Endothelial cell of umbilical vein (primary cell): ENCODE measurements around the gene CAMK2B. TPM values are rescaled to one million over a fixed set of nuclear protein-coding genes. Genes with fewer than 3 reads are reported as not detected.

Source experiments
- BruUV-seq: library from RNA; stranded (reverse); fragments of 400-500 nt; replicated peaks from 2 replicates; lab custom pipeline; 2021; lab: Mats Ljungman, UMichigan
- CTCF ChIA-PET: fragments of 300-600, 350-600 bp; sonication (Branson Sonifier 250); formaldehyde crosslinking; loops from one replicate; lab custom pipeline; 2021; ENCODE audit warnings: antibody characterized with exemption, inconsistent platforms; lab: Charles Lee
- POLR2A ChIA-PET: fragments of 300-600, 350-600 bp; sonication (Branson Sonifier 250); formaldehyde crosslinking; loops from one replicate; lab custom pipeline; 2021; ENCODE audit warnings: antibody characterized with exemption, inconsistent platforms; lab: Charles Lee
- DNase-seq: peaks from one replicate; pipeline ENCODE4 v3.0.0-alpha.2; 2011; ENCODE audit warnings: low read depth, low spot score
- FAIRE-seq: peaks from 2 replicates; lab custom pipeline; 2011; peaks lifted over from hg19 to GRCh38; lab: Jason Lieb, UNC
- H2AFZ ChIP-seq: 2 replicates; pipeline ENCODE4 v1.6.0; 2012; ENCODE audit warnings: low read depth, low read length, control low read depth, inconsistent platforms
- H3K27ac ChIP-seq: 2 replicates; pipeline ENCODE4 v1.5.1; 2011; ENCODE audit warnings: low read depth, mild to moderate bottlenecking, control low read depth, low read length, moderate library complexity; ENCODE audit not compliant: insufficient read depth
- H3K27me3 ChIP-seq, 2 experiments: 2 replicates each; pipeline versions ENCODE4 v1.6.0 to v1.6.1; 2011; ENCODE audit warnings: low read length in 2 of 2, mixed read lengths in 1 of 2; ENCODE audit not compliant: control insufficient read depth in 2 of 2, insufficient read depth in 2 of 2
- H3K36me3 ChIP-seq, 2 experiments: 2 replicates in 1 of 2; 3 replicates in 1 of 2; pipeline ENCODE4 v1.5.1; 2011; ENCODE audit warnings: low read length in 2 of 2, mild to moderate bottlenecking in 1 of 2, moderate library complexity in 1 of 2; ENCODE audit not compliant: control insufficient read depth in 2 of 2, insufficient read depth in 2 of 2; ENCODE audit errors: extremely low read depth in 1 of 2
- H3K4me1 ChIP-seq: 3 replicates; pipeline ENCODE4 v1.5.1; 2011; ENCODE audit warnings: mild to moderate bottlenecking, low read length; ENCODE audit not compliant: control insufficient read depth, insufficient read depth; ENCODE audit errors: extremely low read depth
- H3K4me2 ChIP-seq: 2 replicates; pipeline ENCODE4 v1.6.1; 2011; ENCODE audit warnings: low read length, control low read depth, mixed read lengths; ENCODE audit not compliant: insufficient read depth
- H3K4me3 ChIP-seq, 3 experiments: fragments of 200-600 bp in 1 of 3; sonication (generic), shearing (Covaris generic) in 1 of 3; replicated peaks in 1 of 3; 2 replicates each; pipeline ENCODE4 v1.5.1; 2011 to 2016; ENCODE audit warnings: control low read depth in 3 of 3, low read length in 3 of 3, mild to moderate bottlenecking in 2 of 3, inconsistent platforms in 1 of 3, low read depth in 1 of 3, moderate library complexity in 1 of 3; ENCODE audit not compliant: insufficient read depth in 1 of 3
- H3K79me2 ChIP-seq: 2 replicates; pipeline ENCODE4 v1.6.0; 2012; ENCODE audit warnings: low read length, inconsistent platforms; ENCODE audit not compliant: control insufficient read depth, insufficient read depth
- H3K9ac ChIP-seq: replicated peaks from 2 replicates; pipeline ENCODE3; 2011; ENCODE audit warnings: low read length, control low read depth; ENCODE audit not compliant: insufficient read depth; ENCODE audit errors: extremely low read depth
- H3K9me1 ChIP-seq: replicated peaks from 3 replicates; pipeline ENCODE4 v1.6.0; 2011; ENCODE audit warnings: mild to moderate bottlenecking, low read length; ENCODE audit not compliant: control insufficient read depth, insufficient read depth; ENCODE audit errors: extremely low read depth
- H3K9me3 ChIP-seq: replicated peaks from 2 replicates; pipeline ENCODE4 v1.5.1; 2012; ENCODE audit warnings: low read length, inconsistent platforms; ENCODE audit not compliant: control insufficient read depth, insufficient read depth
- H4K20me1 ChIP-seq: replicated peaks from 2 replicates; pipeline ENCODE3; 2011; ENCODE audit warnings: mild to moderate bottlenecking, low read length; ENCODE audit not compliant: control insufficient read depth, insufficient read depth; ENCODE audit errors: extremely low read depth
- CTCF ChIP-seq, 2 donors: IDR thresholded peaks; 1 replicate in 1 of 2; 2 replicates in 1 of 2; pipeline ENCODE4 v1.5.1; 2011; ENCODE audit warnings: low read length in 2 of 2, mild to moderate bottlenecking in 2 of 2, moderate library complexity in 2 of 2, control low read depth in 1 of 2, inconsistent platforms in 1 of 2, low read depth in 1 of 2; ENCODE audit not compliant: insufficient read depth in 1 of 2; ENCODE audit errors: extremely low read depth in 1 of 2
- EZH2 ChIP-seq: IDR thresholded peaks from 2 replicates; pipeline ENCODE4 v1.6.1; 2012; ENCODE audit warnings: borderline replicate concordance, low read depth, mild to moderate bottlenecking, moderate library complexity, low read length, inconsistent platforms; ENCODE audit not compliant: severe bottlenecking
- FOS ChIP-seq: IDR thresholded peaks from 2 replicates; pipeline ENCODE4 v1.6.1; 2011; ENCODE audit warnings: mild to moderate bottlenecking, low read length, moderate library complexity, borderline replicate concordance; ENCODE audit not compliant: insufficient read depth
- GATA2 ChIP-seq: IDR thresholded peaks from 2 replicates; pipeline ENCODE4 v1.7.0; 2011; ENCODE audit warnings: low read depth, mild to moderate bottlenecking, moderate library complexity, mixed read lengths, low read length; ENCODE audit not compliant: insufficient read length, insufficient read depth
- JUN ChIP-seq: IDR thresholded peaks from 2 replicates; pipeline ENCODE4 v1.6.1; 2011; ENCODE audit warnings: borderline replicate concordance, low read depth; ENCODE audit not compliant: insufficient read length, insufficient read depth
- MAX ChIP-seq: IDR thresholded peaks from 2 replicates; pipeline ENCODE4 v1.6.1; 2011; ENCODE audit not compliant: insufficient read depth, insufficient read length
- MYC ChIP-seq: IDR thresholded peaks from one replicate; pipeline ENCODE4 v1.6.1; 2011; ENCODE audit warnings: mild to moderate bottlenecking, low read depth, low read length
- POLR2A ChIP-seq: IDR thresholded peaks from 2 replicates; pipeline ENCODE4 v1.6.1; 2012; ENCODE audit warnings: low read depth, mild to moderate bottlenecking, control low read depth, low read length
- POLR2AphosphoS5 ChIP-seq: IDR thresholded peaks from 2 replicates; pipeline ENCODE4 v1.6.1; 2012; ENCODE audit warnings: low read depth, mild to moderate bottlenecking, control low read depth, low read length, moderate library complexity; ENCODE audit not compliant: insufficient read depth
- dilution Hi-C: fragments of 300-500 bp; cut with MboI; formaldehyde crosslinking; loops from one replicate; pipeline ENCODE4 v1.15.0; 2019; ENCODE audit warnings: low sequenced_read_pairs; ENCODE audit not compliant: extremely low pct_ligation_motif_present
- intact Hi-C: fragments of 100-400 bp; cut with micrococcal nuclease; formaldehyde crosslinking; loops from one replicate; pipeline ENCODE4 v1.10.0; 2022
- polyA plus RNA-seq, 4 experiments: library from polyadenylated mRNA; depleted of rRNA in 3 of 4; stranded (reverse) in 3 of 4; unstranded in 1 of 4; fragments of >200 nt; gene quantifications; 2 replicates each; pipeline versions ENCODE4 v1.2.1 to v1.2.3, GENCODE V29; 2011 to 2012; ENCODE audit warnings: missing spikeins in 1 of 4
- total RNA-seq: library from RNA; stranded (reverse); gene quantifications from 2 replicates; pipeline ENCODE4 v1.2.3, GENCODE V29; 2021

Gene CAMK2B
- total and polyA plus RNA-seq, 2 donors (not counting 3 experiments of a cell fraction or from before 2014, with no cell fraction given): 0.57 to 1.6 TPM

- H3K79me2 ChIP-seq: no peaks in the 10 kb centered on the region
- CTCF ChIA-PET: interaction anchor here (2.5 kb wide), 2 partner anchors 47 to 353 kb away, joined by 6 to 18 read pairs; no protein-coding TSS in a partner anchor
- no peak overlapping the region for H3K27ac ChIP-seq
- H3K36me3 ChIP-seq: peaks cover 12 to 44% of the 10 kb centered on the region in 2 experiments
- H4K20me1 ChIP-seq: no peaks in the 10 kb centered on the region
- dilution Hi-C loops: no loop called here
- DNase-seq (no peak), FAIRE-seq (no peak)
- intact Hi-C loops: no loop called here
- H3K4me1 ChIP-seq: no peaks in the 10 kb centered on the region
- BruUV-seq: no TSS peak
- H3K4me3 ChIP-seq: no peak overlapping the region
- POLR2A ChIA-PET: no interaction called here
- TF ChIP-seq MAX: no peak
- no peak for TF ChIP-seq FOS
- TF ChIP-seq EZH2: no peak
- TF ChIP-seq JUN: no peak
- TF ChIP-seq CTCF (IDR thresholded peaks at IDR 0.05; ENCODE audit: extremely low read depth in 1 of 2, insufficient read depth in 1 of 2, low read depth in 1 of 2, low read length in 2 of 2): no peak
- TF ChIP-seq POLR2AphosphoS5: no peak
- no peak for TF ChIP-seq MYC
- no peak for TF ChIP-seq GATA2
- no peak for TF ChIP-seq POLR2A
- no peak overlapping the region for H3K9ac ChIP-seq
- H3K9me3 ChIP-seq: no peaks in the 10 kb centered on the region
- H2AFZ ChIP-seq: no peak overlapping the region
- no peak overlapping the region for H3K4me2 ChIP-seq
- no peaks in the 10 kb centered on the region for H3K9me1 ChIP-seq
- no peaks in the 10 kb centered on the region for H3K27me3 ChIP-seq
Measured at GRCh38 chr7:44212581-44213184, 112.7 kb downstream of the CAMK2B start.
